H1 (cell line): Measurements from ENCODE around the gene COL27A1. TPM values are rescaled to one million over a fixed set of nuclear protein-coding genes. Genes with fewer than 3 reads are reported as not detected.

Experiments
- EZH2 ChIP-seq: fragments of 200-600 bp; sonication (generic); IDR thresholded peaks from 2 replicates; pipeline ENCODE4 v1.7.1; 2012; ENCODE audit warnings: low read depth, mild to moderate bottlenecking, moderate library complexity, low read length, inconsistent platforms; ENCODE audit not compliant: severe bottlenecking
- GABPA ChIP-seq: IDR thresholded peaks from 2 replicates; pipeline ENCODE4 v1.6.1; 2011; ENCODE audit warnings: mild to moderate bottlenecking, low read length, moderate library complexity, borderline replicate concordance; ENCODE audit not compliant: insufficient read depth
- KDM4A ChIP-seq: IDR thresholded peaks from one replicate; pipeline ENCODE4 v1.7.1; 2012; ENCODE audit warnings: low read depth, mild to moderate bottlenecking, moderate library complexity, low read length, inconsistent platforms; ENCODE audit not compliant: severe bottlenecking
- PHF8 ChIP-seq: fragments of 200-600 bp; sonication (generic); conservative IDR thresholded peaks from 2 replicates; pipeline ENCODE4 v1.7.1; 2012; ENCODE audit warnings: low read depth, mild to moderate bottlenecking, inconsistent platforms, low read length, moderate library complexity
- polyA plus RNA-seq, 7 experiments: library from polyadenylated mRNA; depleted of rRNA in 3 of 7; stranded (reverse) in 5 of 7; unstranded in 2 of 7; fragments of >200 nt in 5 of 7; fragments of 200-250 nt in 2 of 7; gene quantifications; 1 replicate in 5 of 7; 2 replicates in 1 of 7; 4 replicates in 1 of 7; pipeline versions ENCODE4 v1.2.1 to v1.2.3, GENCODE V29; 2011 to 2013; ENCODE audit warnings: missing spikeins in 2 of 7, mixed read lengths in 2 of 7
- total RNA-seq: library from RNA; stranded (reverse); fragmentation: NEBNext Ultra II Directional; extraction: Animal tissue kit (Norgen Biotek cat#: 25700); gene quantifications from 2 replicates; pipeline ENCODE4 v1.2.1, GENCODE V29; 2021

COL27A1 gene
- total and polyA plus RNA-seq, 2 of the 8 experiments (the other 6 are each of a cell fraction or from before 2014, with no cell fraction given) = 15.1 to 22.8 TPM

DNA sequence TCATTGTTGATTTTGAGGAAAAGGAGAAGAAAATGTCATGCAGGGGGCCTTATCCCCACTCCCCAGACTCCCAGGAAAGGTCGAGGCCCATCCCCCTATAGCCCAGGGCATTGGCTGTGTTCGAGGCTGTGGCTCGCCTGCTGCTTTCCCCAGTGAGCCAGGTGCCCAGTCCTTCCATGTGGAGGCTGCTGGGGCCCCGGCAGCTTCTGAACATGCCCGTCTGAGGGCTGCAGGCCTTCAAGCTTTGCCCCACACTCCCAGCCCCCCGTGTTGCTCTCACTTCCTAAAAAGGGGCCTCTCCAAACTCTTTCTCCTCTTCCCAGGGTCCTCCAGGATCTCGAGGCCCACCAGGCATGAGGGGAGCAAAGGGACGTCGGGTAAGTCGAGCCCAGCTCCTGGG is 102.9 kb downstream of the COL27A1 start (continued):
- TF ChIP-seq EZH2 (no peak), GABPA (no peak), KDM4A (no peak), PHF8 (no peak)
